SK-N-SH (cell line): ENCODE results near the gene SH3D21. TPM values are rescaled to one million over a fixed set of nuclear protein-coding genes. Genes with fewer than 3 reads are reported as not detected.

Experiments used
- CTCF ChIA-PET: fragments of 300-600, 350-600 bp; formaldehyde crosslinking; extraction: SDS; loops from one replicate; lab custom pipeline; 2021; lab: Yijun Ruan, JAX
- POLR2A ChIA-PET: fragments of 350-600 bp; sonication (Branson Sonifier 250); formaldehyde crosslinking; extraction: SDS; loops from one replicate; lab custom pipeline; 2020; ENCODE audit warnings: antibody characterized with exemption, inconsistent platforms; lab: Yijun Ruan, JAX
- DNase-seq: peaks from one replicate; pipeline ENCODE4 v3.0.0; 2012
- H2AFZ ChIP-seq: fragments of 200-600 bp; sonication (generic); 2 replicates; pipeline ENCODE4 v1.8.1; 2016; ENCODE audit warnings: antibody characterized with exemption, mild to moderate bottlenecking, low read depth
- H3F3A ChIP-seq: fragments of 200-600 bp; sonication (generic); replicated peaks from 2 replicates; pipeline ENCODE3; 2016; ENCODE audit warnings: antibody characterized with exemption, mild to moderate bottlenecking; ENCODE audit not compliant: insufficient read depth
- H3K27ac ChIP-seq, 2 experiments: fragments of 200-500 bp in 1 of 2; fragments of 200-600 bp in 1 of 2; sonication (Bioruptor generic) in 1 of 2; sonication (generic), shearing (Covaris generic) in 1 of 2; 2 replicates each; pipeline versions ENCODE4 v1.5.1 to v1.6.1; 2014 to 2016; ENCODE audit warnings: low read depth in 2 of 2, inconsistent platforms in 1 of 2, low read length in 1 of 2, mild to moderate bottlenecking in 1 of 2, mixed read lengths in 1 of 2
- H3K27me3 ChIP-seq: fragments of 200-600 bp; sonication (generic), shearing (Covaris generic); 2 replicates; pipeline ENCODE4 v1.6.1; 2016; ENCODE audit warnings: mixed run types; ENCODE audit not compliant: insufficient read depth
- H3K36me3 ChIP-seq, 2 experiments: fragments of 200-500 bp in 1 of 2; fragments of 200-600 bp in 1 of 2; sonication (Bioruptor generic) in 1 of 2; sonication (generic) in 1 of 2; replicated peaks in 1 of 2; 2 replicates each; pipeline versions ENCODE3 to v1.5.1; 2014 to 2016; ENCODE audit warnings: low read length in 1 of 2, mild to moderate bottlenecking in 1 of 2; ENCODE audit not compliant: insufficient read depth in 2 of 2, control insufficient read depth in 1 of 2
- H3K4me1 ChIP-seq, 2 experiments: fragments of 200-500 bp in 1 of 2; fragments of 200-600 bp in 1 of 2; sonication (Bioruptor generic) in 1 of 2; sonication (generic), shearing (Covaris generic) in 1 of 2; 2 replicates each; pipeline versions ENCODE4 v1.5.1 to v1.6.1; 2014 to 2016; ENCODE audit warnings: low read depth in 1 of 2, low read length in 1 of 2, mixed run types in 1 of 2; ENCODE audit not compliant: insufficient read depth in 2 of 2, control insufficient read depth in 1 of 2
- H3K4me2 ChIP-seq: fragments of 200-600 bp; sonication (generic), shearing (Covaris generic); 2 replicates; pipeline ENCODE4 v1.6.1; 2017; ENCODE audit warnings: mixed run types
- H3K4me3 ChIP-seq, 2 experiments: fragments of 200-500 bp in 1 of 2; fragments of 200-600 bp in 1 of 2; sonication (Bioruptor generic) in 1 of 2; sonication (generic), shearing (Covaris generic) in 1 of 2; 2 replicates each; pipeline versions ENCODE4 v1.5.1 to v1.8.1; 2014 to 2016; ENCODE audit warnings: low read depth in 2 of 2, inconsistent platforms in 1 of 2, low read length in 1 of 2, mild to moderate bottlenecking in 1 of 2, mixed read lengths in 1 of 2, moderate library complexity in 1 of 2
- H3K79me2 ChIP-seq: fragments of 200-600 bp; sonication (generic); 2 replicates; pipeline ENCODE4 v1.8.1; 2017; ENCODE audit warnings: mild to moderate bottlenecking; ENCODE audit not compliant: insufficient read depth
- H3K9ac ChIP-seq: fragments of 200-600 bp; sonication (generic); 2 replicates; pipeline ENCODE4 v1.6.1; 2017; ENCODE audit warnings: mixed run types
- H3K9me2 ChIP-seq: fragments of 200-600 bp; sonication (generic); 2 replicates; pipeline ENCODE4 v1.6.1; 2017; ENCODE audit warnings: mixed run types
- H3K9me3 ChIP-seq: fragments of 200-600 bp; sonication (generic); 2 replicates; pipeline ENCODE4 v1.6.1; 2017; ENCODE audit warnings: mixed run types, mild to moderate bottlenecking, moderate library complexity
- H4K20me1 ChIP-seq: fragments of 200-600 bp; sonication (generic); 2 replicates; pipeline ENCODE4 v1.6.1; 2017; ENCODE audit warnings: mild to moderate bottlenecking, mixed run types; ENCODE audit not compliant: insufficient read depth
- CHD2 ChIP-seq: fragments of 150-350 bp; IDR thresholded peaks from 2 replicates; pipeline ENCODE4 v1.6.1; 2018; ENCODE audit warnings: low read length; ENCODE audit not compliant: partially characterized antibody
- ELF1 ChIP-seq: IDR thresholded peaks from 2 replicates; pipeline ENCODE4 v1.4.0; 2012
- EP300 ChIP-seq, 2 experiments: IDR thresholded peaks; 2 replicates each; pipeline versions ENCODE4 v1.4.0 to v1.6.1; 2012; ENCODE audit warnings: borderline replicate concordance in 1 of 2, low read depth in 1 of 2, low read length in 1 of 2
- EZH2phosphoT487 ChIP-seq: fragments of 200-600 bp; sonication (generic); IDR thresholded peaks from 2 replicates; pipeline ENCODE4 v1.6.1; 2017; ENCODE audit warnings: low read depth, mixed run types, mild to moderate bottlenecking, antibody characterized with exemption, moderate library complexity, borderline replicate concordance
- FOSL2 ChIP-seq: IDR thresholded peaks from 2 replicates; pipeline ENCODE4 v1.4.0; 2012; ENCODE audit warnings: low read depth, mild to moderate bottlenecking, moderate library complexity, borderline replicate concordance
- GABPA ChIP-seq: IDR thresholded peaks from 2 replicates; pipeline ENCODE4 v1.4.0; 2012; ENCODE audit warnings: low read depth, mild to moderate bottlenecking
- GATA2 ChIP-seq: sonication (generic); formaldehyde crosslinking; IDR thresholded peaks from 2 replicates; pipeline ENCODE4 v1.5.0; 2020; ENCODE audit warnings: mild to moderate bottlenecking, missing genetic modification reagents
- MEF2A ChIP-seq: IDR thresholded peaks from 2 replicates; pipeline ENCODE4 v1.4.0; 2012; ENCODE audit warnings: low read depth, borderline replicate concordance
- NFIC ChIP-seq: IDR thresholded peaks from 2 replicates; pipeline ENCODE4 v1.4.0; 2012; ENCODE audit warnings: borderline replicate concordance
- POLR2AphosphoS5 ChIP-seq: IDR thresholded peaks from 2 replicates; pipeline ENCODE4 v1.6.1; 2012; ENCODE audit warnings: low read depth, low read length
- RCOR1 ChIP-seq: fragments of 150-350 bp; IDR thresholded peaks from 2 replicates; pipeline ENCODE4 v1.6.1; 2017; ENCODE audit warnings: antibody characterized with exemption, low read length
- RXRA ChIP-seq: IDR thresholded peaks from 2 replicates; pipeline ENCODE4 v1.4.0; 2012; ENCODE audit warnings: low read depth, mild to moderate bottlenecking, borderline replicate concordance
- SIN3A ChIP-seq: IDR thresholded peaks from 2 replicates; pipeline ENCODE4 v1.6.1; 2012; ENCODE audit warnings: low read depth, mild to moderate bottlenecking, low read length, moderate library complexity, borderline replicate concordance
- SMC3 ChIP-seq: IDR thresholded peaks from 2 replicates; pipeline ENCODE4 v1.6.1; 2012; ENCODE audit warnings: low read depth, low read length, improper control_type of control experiment
- YY1 ChIP-seq: IDR thresholded peaks from 2 replicates; pipeline ENCODE4 v1.4.0; 2012; ENCODE audit warnings: low read depth, mild to moderate bottlenecking
- WGBS: methylation state at CpG from one replicate; pipeline ENCODE4 v1.1.6; 2017; ENCODE audit warnings: low lambda C conversion rate; 5-methylcytosine and 5-hydroxymethylcytosine counted together
- polyA plus RNA-seq, 3 experiments: library from polyadenylated mRNA; depleted of rRNA; stranded (reverse); fragments of >200 nt; gene quantifications; 2 replicates each; pipeline ENCODE4 v1.2.3, GENCODE V29; 2012
- TF ChIP-seq, protein P1 (sequence below): IDR thresholded peaks from 2 replicates; pipeline ENCODE4 v1.4.0; 2012; ENCODE audit warnings: low read depth, borderline replicate concordance
- TF ChIP-seq, protein P2 (sequence below): IDR thresholded peaks from 2 replicates; pipeline ENCODE4 v1.4.0; 2012; ENCODE audit warnings: low read depth
- TF ChIP-seq, protein P3 (sequence below): fragments of 150-350 bp; IDR thresholded peaks from 2 replicates; pipeline ENCODE4 v1.6.1; 2017; ENCODE audit warnings: antibody characterized with exemption, low read length, low read depth, borderline replicate concordance
- TF ChIP-seq, protein P4 (sequence below): fragments of 200-600 bp; sonication (generic); IDR thresholded peaks from 2 replicates; pipeline ENCODE4 v1.6.1; 2017; ENCODE audit warnings: antibody characterized with exemption, mild to moderate bottlenecking, moderate library complexity
- TF ChIP-seq, protein P5 (sequence below): IDR thresholded peaks from 2 replicates; pipeline ENCODE4 v1.4.0; 2012; ENCODE audit warnings: low read depth, borderline replicate concordance
- TF ChIP-seq, protein P6 (sequence below): IDR thresholded peaks from 2 replicates; pipeline ENCODE4; 2012

SH3D21 gene
- polyA plus RNA-seq, 1 of the 3 experiments (the other 2 are of a cell fraction): 1.6 TPM

DNA sequence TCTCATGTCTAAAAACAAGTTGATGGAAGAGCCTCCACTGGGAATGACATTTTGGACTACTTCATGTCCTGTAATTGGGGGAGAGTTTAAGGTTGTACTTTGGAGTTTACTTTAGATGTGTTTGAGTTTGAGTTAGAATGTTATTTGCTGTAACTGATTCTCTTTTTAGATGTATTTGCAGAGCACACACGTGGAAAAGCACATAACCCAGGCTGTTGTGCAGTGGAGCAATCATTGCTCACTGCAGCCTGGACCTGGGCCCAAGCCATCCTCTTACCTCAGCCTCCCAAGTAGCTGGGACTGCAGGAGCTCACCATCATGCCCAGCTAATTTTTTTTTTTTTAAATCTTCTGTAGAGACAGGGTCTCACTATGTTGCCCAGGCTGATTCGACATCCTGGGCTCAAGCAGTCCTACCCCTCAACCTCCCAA lies 36.7 kb upstream of the SH3D21 start:
- peaks cover 70% of the 10 kb centered on the region for H4K20me1 ChIP-seq
- no peak for TF ChIP-seq NFIC
- TF ChIP-seq, protein P1, sequence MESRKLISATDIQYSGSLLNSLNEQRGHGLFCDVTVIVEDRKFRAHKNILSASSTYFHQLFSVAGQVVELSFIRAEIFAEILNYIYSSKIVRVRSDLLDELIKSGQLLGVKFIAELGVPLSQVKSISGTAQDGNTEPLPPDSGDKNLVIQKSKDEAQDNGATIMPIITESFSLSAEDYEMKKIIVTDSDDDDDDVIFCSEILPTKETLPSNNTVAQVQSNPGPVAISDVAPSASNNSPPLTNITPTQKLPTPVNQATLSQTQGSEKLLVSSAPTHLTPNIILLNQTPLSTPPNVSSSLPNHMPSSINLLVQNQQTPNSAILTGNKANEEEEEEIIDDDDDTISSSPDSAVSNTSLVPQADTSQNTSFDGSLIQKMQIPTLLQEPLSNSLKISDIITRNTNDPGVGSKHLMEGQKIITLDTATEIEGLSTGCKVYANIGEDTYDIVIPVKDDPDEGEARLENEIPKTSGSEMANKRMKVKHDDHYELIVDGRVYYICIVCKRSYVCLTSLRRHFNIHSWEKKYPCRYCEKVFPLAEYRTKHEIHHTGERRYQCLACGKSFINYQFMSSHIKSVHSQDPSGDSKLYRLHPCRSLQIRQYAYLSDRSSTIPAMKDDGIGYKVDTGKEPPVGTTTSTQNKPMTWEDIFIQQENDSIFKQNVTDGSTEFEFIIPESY: no peak
- no peak for TF ChIP-seq SMC3
- TF ChIP-seq, protein P2, sequence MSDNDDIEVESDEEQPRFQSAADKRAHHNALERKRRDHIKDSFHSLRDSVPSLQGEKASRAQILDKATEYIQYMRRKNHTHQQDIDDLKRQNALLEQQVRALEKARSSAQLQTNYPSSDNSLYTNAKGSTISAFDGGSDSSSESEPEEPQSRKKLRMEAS: no peak
- no peak for TF ChIP-seq MEF2A
- TF ChIP-seq SIN3A: no peak
- TF ChIP-seq POLR2AphosphoS5: no peak
- TF ChIP-seq, protein P3, sequence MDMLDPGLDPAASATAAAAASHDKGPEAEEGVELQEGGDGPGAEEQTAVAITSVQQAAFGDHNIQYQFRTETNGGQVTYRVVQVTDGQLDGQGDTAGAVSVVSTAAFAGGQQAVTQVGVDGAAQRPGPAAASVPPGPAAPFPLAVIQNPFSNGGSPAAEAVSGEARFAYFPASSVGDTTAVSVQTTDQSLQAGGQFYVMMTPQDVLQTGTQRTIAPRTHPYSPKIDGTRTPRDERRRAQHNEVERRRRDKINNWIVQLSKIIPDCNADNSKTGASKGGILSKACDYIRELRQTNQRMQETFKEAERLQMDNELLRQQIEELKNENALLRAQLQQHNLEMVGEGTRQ: no peak
- no peak for TF ChIP-seq FOSL2
- no peak for TF ChIP-seq GABPA
- TF ChIP-seq GATA2: no peak
- TF ChIP-seq EZH2phosphoT487: no peak
- TF ChIP-seq YY1: no peak
- no peak for TF ChIP-seq RXRA
- H3K36me3 ChIP-seq: peaks cover 14 to 55% of the 10 kb centered on the region in 2 experiments
- ChIA-PET CTCF (interaction anchor here (0.7 to 1.5 kb wide), 2 partner anchors 23 to 31 kb away, joined by 3 to 4 read pairs; no protein-coding TSS in a partner anchor), POLR2A (no interaction called here)
- no peak overlapping the region for H3K9ac ChIP-seq
- H3F3A ChIP-seq: peaks cover 24% of the 10 kb centered on the region
- H3K79me2 ChIP-seq: peaks cover 96% of the 10 kb centered on the region
- H3K27me3 ChIP-seq: no peaks in the 10 kb centered on the region
- H3K27ac ChIP-seq: no peak overlapping the region
- 78% methylated on average over 2 of the region's 2 CpGs for WGBS
- H2AFZ ChIP-seq: no peak overlapping the region
- H3K9me2 ChIP-seq: no peaks in the 10 kb centered on the region
- no peak overlapping the region for H3K4me3 ChIP-seq
- H3K4me2 ChIP-seq: no peak overlapping the region
- 0 out of 4 replicates have a peak, but pooled peaks cover 0 to 7% of the 10 kb centered on the region in 2 experiments for H3K4me1 ChIP-seq
- no peak for DNase-seq
- H3K9me3 ChIP-seq: no peaks in the 10 kb centered on the region

DNA sequence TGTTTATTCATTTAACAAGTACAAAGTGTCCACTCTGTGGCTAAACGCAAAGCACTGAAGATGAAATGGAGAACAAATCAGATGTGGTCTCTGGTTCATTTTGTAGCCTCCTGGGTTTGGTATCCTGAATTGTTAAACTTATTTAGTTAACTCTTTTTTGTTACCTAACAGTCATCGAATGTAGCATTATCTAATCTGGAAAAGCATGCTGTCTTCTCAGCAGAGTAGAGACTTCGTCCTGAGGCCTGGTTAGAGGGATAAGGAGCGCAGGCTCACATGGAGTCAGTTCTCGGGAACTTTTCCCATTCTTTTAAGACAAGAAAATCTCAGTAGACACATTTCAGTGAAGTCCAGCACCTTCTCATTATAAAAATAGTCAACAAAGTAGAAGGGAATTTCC lies 33.1 kb upstream of the SH3D21 start:
- H3K27me3 ChIP-seq: no peaks in the 10 kb centered on the region
- no peaks in the 10 kb centered on the region for H3K9me3 ChIP-seq
- no peak overlapping the region for H3K9ac ChIP-seq
- ChIA-PET POLR2A (no interaction called here), CTCF (no interaction called here)
- H3K79me2 ChIP-seq: peaks cover 100% of the 10 kb centered on the region
- no peak overlapping the region for H3K4me3 ChIP-seq
- no peak overlapping the region for H3K27ac ChIP-seq
- H3F3A ChIP-seq: peaks cover 7% of the 10 kb centered on the region
- peaks cover 14 to 52% of the 10 kb centered on the region in 2 experiments for H3K36me3 ChIP-seq
- no peaks in the 10 kb centered on the region for H3K9me2 ChIP-seq
- 98% methylated on average over 5 of the region's 5 CpGs for WGBS
- no peak for DNase-seq
- H4K20me1 ChIP-seq: peaks cover 56% of the 10 kb centered on the region
- H3K4me1 ChIP-seq: no peaks in the 10 kb centered on the region
- no peak overlapping the region for H2AFZ ChIP-seq
- H3K4me2 ChIP-seq: no peak overlapping the region
- TF ChIP-seq, protein P4, sequence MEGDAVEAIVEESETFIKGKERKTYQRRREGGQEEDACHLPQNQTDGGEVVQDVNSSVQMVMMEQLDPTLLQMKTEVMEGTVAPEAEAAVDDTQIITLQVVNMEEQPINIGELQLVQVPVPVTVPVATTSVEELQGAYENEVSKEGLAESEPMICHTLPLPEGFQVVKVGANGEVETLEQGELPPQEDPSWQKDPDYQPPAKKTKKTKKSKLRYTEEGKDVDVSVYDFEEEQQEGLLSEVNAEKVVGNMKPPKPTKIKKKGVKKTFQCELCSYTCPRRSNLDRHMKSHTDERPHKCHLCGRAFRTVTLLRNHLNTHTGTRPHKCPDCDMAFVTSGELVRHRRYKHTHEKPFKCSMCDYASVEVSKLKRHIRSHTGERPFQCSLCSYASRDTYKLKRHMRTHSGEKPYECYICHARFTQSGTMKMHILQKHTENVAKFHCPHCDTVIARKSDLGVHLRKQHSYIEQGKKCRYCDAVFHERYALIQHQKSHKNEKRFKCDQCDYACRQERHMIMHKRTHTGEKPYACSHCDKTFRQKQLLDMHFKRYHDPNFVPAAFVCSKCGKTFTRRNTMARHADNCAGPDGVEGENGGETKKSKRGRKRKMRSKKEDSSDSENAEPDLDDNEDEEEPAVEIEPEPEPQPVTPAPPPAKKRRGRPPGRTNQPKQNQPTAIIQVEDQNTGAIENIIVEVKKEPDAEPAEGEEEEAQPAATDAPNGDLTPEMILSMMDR: no peak
- no peak for TF ChIP-seq ELF1
- TF ChIP-seq SMC3: no peak
- TF ChIP-seq, protein P5, sequence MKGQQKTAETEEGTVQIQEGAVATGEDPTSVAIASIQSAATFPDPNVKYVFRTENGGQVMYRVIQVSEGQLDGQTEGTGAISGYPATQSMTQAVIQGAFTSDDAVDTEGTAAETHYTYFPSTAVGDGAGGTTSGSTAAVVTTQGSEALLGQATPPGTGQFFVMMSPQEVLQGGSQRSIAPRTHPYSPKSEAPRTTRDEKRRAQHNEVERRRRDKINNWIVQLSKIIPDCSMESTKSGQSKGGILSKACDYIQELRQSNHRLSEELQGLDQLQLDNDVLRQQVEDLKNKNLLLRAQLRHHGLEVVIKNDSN: no peak
- TF ChIP-seq, protein P3: no peak
- TF ChIP-seq CHD2: no peak
- no peak for TF ChIP-seq RCOR1
- TF ChIP-seq, protein P6, sequence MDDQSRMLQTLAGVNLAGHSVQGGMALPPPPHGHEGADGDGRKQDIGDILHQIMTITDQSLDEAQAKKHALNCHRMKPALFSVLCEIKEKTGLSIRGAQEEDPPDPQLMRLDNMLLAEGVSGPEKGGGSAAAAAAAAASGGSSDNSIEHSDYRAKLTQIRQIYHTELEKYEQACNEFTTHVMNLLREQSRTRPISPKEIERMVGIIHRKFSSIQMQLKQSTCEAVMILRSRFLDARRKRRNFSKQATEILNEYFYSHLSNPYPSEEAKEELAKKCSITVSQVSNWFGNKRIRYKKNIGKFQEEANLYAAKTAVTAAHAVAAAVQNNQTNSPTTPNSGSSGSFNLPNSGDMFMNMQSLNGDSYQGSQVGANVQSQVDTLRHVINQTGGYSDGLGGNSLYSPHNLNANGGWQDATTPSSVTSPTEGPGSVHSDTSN: no peak
- TF ChIP-seq EP300 (IDR thresholded peaks at IDR 0.05; ENCODE audit: borderline replicate concordance in 1 of 2, low read depth in 1 of 2, low read length in 1 of 2): no peak
- TF ChIP-seq EZH2phosphoT487: no peak
